Subcutaneous abdominal adipose tissue (tissue), 5 donors: ENCODE data around the gene SPHK2.
A peak's percentile ranks its signal among the peaks of the same experiment; 100 is the strongest.
"Not testable (repeated sequence)": the region's sequence is repeated elsewhere in the genome, so short reads cannot be mapped to it uniquely, and the experiment has no call there.

Source experiments
- H3K27ac ChIP-seq: one replicate; pipeline ENCODE4 v1.7.0; 2013; ENCODE audit warnings: low read depth, mild to moderate bottlenecking, inconsistent platforms, low read length, moderate library complexity
- H3K27me3 ChIP-seq, 5 donors: one replicate each; pipeline ENCODE4 v1.7.0; 2013; ENCODE audit warnings: low read length in 5 of 5, inconsistent platforms in 1 of 5; ENCODE audit not compliant: control insufficient read depth in 5 of 5, insufficient read depth in 4 of 5
- H3K36me3 ChIP-seq, 5 donors: one replicate each; pipeline ENCODE4 v1.7.0; 2013; ENCODE audit warnings: low read length in 5 of 5; ENCODE audit not compliant: control insufficient read depth in 5 of 5, insufficient read depth in 5 of 5
- H3K4me1 ChIP-seq, 5 donors: one replicate each; pipeline ENCODE4 v1.7.0; 2013; ENCODE audit warnings: low read length in 5 of 5, mild to moderate bottlenecking in 3 of 5, moderate library complexity in 1 of 5; ENCODE audit not compliant: control insufficient read depth in 5 of 5, insufficient read depth in 5 of 5
- H3K4me3 ChIP-seq, 5 donors: one replicate each; pipeline ENCODE4 v1.7.0; 2013; ENCODE audit warnings: low read length in 5 of 5, low read depth in 1 of 5
- H3K9ac ChIP-seq, 5 donors: one replicate each; pipeline ENCODE4 v1.7.0; 2013; ENCODE audit warnings: low read length in 5 of 5, mild to moderate bottlenecking in 4 of 5, moderate library complexity in 3 of 5
- H3K9me3 ChIP-seq, 5 donors: one replicate each; pipeline ENCODE4 v1.7.0; 2013; ENCODE audit warnings: low read length in 5 of 5; ENCODE audit not compliant: control insufficient read depth in 5 of 5
- donor health status: healthy.
- donor health status: healthy.
- donor health status: healthy.
- donor health status: healthy.
- donor health status: healthy.

Gene SPHK2

DNA sequence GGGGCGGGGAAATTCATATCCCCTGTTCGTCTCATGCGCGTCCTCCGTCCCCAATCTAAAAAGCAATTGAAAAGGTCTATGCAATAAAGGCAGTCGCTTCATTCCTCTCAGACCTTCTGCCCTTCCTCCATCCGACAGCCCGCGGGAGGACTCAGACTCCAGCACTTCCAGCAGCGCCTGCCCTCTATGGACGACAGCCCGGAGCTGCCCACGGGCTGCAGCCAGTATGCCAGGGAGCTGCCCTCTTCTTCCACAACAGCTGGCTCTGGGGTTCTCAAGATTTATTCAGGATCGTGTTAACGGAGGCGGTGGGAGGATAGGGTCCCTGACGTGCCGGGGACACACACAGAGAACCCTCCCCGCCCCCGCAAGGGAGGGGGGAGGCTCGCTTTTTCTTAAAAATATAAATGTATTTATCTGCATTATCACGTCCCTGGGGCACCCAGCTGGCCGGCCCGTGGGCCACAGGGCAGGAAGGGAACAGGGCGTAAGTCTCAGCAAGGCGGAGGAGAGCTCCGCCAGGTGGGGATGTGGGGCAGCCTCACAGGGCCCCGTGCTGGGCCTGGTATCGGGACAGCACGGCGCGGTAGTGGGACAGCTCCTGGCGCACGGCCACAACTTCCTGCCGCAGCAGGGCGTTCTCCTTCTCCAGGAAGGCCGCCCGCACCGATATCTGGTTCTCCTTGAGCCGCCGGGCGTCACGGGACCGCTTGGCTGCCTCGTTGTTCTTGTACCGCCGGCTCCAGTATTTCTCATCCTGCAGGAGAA lies 11.2 kb downstream of the SPHK2 start:
- Histone ChIP-seq H3K27ac (peak overlapping the region; percentile 41), H3K9me3 (no peaks in the 10 kb centered on the region), H3K36me3 (peaks cover 0 to 39% (median 13%) of the 10 kb centered on the region in 5 donors), H3K4me3 (no peak overlapping the region), H3K9ac (peak overlapping the region in 2 of 5 donors; percentile 41 to 46), H3K4me1 (peaks cover 7 to 65% (median 48%) of the 10 kb centered on the region in 5 donors), H3K27me3 (no peaks in the 10 kb centered on the region)

- Histone ChIP-seq H3K27me3 (no peaks in the 10 kb centered on the region), H3K36me3 (peaks cover 0 to 34% (median 13%) of the 10 kb centered on the region in 5 donors), H3K4me1 (peaks cover 7 to 67% (median 55%) of the 10 kb centered on the region in 5 donors), H3K9ac (peak overlapping the region in 1 of 5 donors; percentile 41), H3K9me3 (no peaks in the 10 kb centered on the region), H3K4me3 (no peak overlapping the region), H3K27ac (peak overlapping the region; percentile 41)
Measured at GRCh38 chr19:48631225-48631624, 11.9 kb downstream of the SPHK2 start.

GRCh38 chr19:48632286-48632685 lies 13.0 kb downstream of the SPHK2 start:
- Histone ChIP-seq H3K9ac (peak overlapping the region in 1 of 5 donors; percentile 37), H3K4me1 (peaks cover 7 to 76% (median 64%) of the 10 kb centered on the region in 5 donors), H3K27ac (peak overlapping the region; percentile 91), H3K36me3 (peaks cover 0 to 29% (median 13%) of the 10 kb centered on the region in 5 donors)
- H3K9me3 ChIP-seq, H3K27me3 ChIP-seq, H3K4me3 ChIP-seq: not testable (repeated sequence)

DNA sequence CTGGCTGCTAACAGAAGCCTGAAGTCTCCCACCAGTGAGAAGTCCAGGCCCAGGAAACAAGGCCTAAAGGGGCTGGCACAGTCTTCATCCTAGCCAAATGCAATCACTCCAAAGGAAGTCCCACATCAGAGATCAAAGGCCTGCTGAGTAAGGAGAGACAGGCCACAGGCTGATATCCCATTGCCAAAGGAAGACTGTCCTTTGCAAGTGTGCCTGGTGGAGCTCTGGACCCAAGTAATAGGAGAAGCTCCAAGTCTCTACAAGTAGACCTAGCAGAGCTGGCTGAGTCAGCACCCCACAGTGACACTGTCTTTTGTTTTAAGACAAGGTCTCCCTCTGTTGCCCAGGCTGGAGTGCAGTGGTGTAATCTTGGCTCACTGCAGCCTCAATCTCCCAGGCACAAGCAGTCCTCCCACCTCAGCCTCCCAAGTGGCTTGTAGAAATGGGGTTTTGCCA lies 13.4 kb downstream of the SPHK2 start:
- H3K4me1 ChIP-seq, result peaks cover 7 to 73% (median 65%) of the 10 kb centered on the region in 5 donors
- H3K36me3 ChIP-seq, result peaks cover 0 to 28% (median 13%) of the 10 kb centered on the region in 5 donors
- H3K4me3 ChIP-seq, result peak overlapping the region in 1 of 5 donors; percentile 12
- peak overlapping the region; percentile 91 for H3K27ac ChIP-seq
- no peaks in the 10 kb centered on the region for H3K9me3 ChIP-seq
- H3K9ac ChIP-seq, result peak overlapping the region in 1 of 5 donors; percentile 37
- no peaks in the 10 kb centered on the region for H3K27me3 ChIP-seq

- peak overlapping the region in 4 of 5 donors; percentile 12 to 70 (median 66) for H3K4me3 ChIP-seq
- H3K36me3 ChIP-seq, result peaks cover 0 to 28% (median 13%) of the 10 kb centered on the region in 5 donors
- H3K27ac ChIP-seq, result peak overlapping the region; percentile 91
- no peaks in the 10 kb centered on the region for H3K27me3 ChIP-seq
- peak overlapping the region in 4 of 5 donors; percentile 28 to 59 (median 50) for H3K9ac ChIP-seq
- no peaks in the 10 kb centered on the region for H3K9me3 ChIP-seq
- H3K4me1 ChIP-seq, result peaks cover 9 to 71% (median 68%) of the 10 kb centered on the region in 5 donors
Measured at GRCh38 chr19:48633148-48634035, 14.1 kb downstream of the SPHK2 start.

DNA sequence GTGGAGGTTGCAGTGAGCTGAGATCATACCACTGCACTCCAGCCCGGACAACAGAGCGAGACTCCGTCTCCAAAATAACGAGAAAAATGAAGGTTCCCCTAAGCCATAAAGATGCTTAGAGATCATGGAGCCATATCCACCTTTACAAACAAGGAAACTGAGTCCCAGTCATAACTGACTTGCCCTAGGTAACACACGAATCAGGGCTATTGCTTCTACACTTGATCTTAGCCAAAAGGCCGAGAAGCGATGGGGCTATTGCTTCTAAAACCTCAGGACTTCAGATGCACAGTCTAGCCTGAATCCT lies 14.7 kb downstream of the SPHK2 start:
- Histone ChIP-seq H3K27ac (peak overlapping the region; percentile 91), H3K4me3 (peak overlapping the region; percentile 7 to 70 (median 65)), H3K9ac (peak overlapping the region in 3 of 5 donors; percentile 21 to 59 (median 53)), H3K9me3 (no peaks in the 10 kb centered on the region), H3K4me1 (peaks cover 14 to 75% (median 71%) of the 10 kb centered on the region in 5 donors), H3K27me3 (no peaks in the 10 kb centered on the region), H3K36me3 (peaks cover 0 to 28% (median 13%) of the 10 kb centered on the region in 5 donors)

DNA sequence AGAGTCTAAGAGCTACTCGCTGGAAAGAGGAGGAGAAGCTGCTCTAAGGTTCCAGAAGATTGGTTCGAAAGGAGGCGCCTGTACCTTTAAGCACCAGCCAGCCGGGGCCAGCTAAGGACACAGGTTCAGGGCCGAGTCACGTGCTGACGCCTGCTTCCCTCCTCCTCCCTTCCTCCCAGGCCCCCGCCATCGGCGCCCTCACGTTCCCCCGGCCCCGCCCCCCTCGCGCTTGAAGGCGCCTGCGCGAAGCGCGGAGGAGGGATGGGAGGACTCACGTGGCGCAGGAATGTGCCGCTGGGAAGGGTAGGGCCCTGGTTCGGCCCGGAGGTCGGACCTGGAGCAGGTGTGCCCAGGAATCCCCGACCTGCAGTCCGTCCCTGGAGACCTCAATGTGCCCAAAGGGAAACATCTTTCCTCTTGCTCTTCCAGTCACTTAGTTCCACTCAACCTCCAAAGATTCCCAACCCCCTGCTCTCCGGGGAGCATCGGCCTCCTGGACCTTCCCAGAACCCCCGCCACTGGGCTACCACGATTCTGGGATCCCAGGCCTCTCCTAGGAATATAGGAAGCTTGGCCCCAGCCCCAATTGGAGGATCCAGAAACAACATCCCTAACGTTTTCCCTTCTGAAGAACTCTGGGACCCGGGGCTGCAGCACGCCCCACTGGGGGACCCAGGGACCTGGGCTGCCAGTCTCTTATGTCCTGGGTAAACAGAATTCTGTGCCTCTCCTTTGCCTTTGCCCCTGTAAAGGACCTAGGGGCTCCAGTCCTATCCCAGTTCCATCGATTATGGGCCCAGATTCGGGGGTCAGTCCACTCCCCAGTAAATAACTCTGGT lies 15.3 kb downstream of the SPHK2 start:
- peaks cover 0 to 23% (median 13%) of the 10 kb centered on the region in 5 donors for H3K36me3 ChIP-seq
- H3K9ac ChIP-seq, result peak overlapping the region; percentile 54 to 81 (median 70)
- H3K4me1 ChIP-seq, result peaks cover 16 to 78% (median 73%) of the 10 kb centered on the region in 5 donors

DNA sequence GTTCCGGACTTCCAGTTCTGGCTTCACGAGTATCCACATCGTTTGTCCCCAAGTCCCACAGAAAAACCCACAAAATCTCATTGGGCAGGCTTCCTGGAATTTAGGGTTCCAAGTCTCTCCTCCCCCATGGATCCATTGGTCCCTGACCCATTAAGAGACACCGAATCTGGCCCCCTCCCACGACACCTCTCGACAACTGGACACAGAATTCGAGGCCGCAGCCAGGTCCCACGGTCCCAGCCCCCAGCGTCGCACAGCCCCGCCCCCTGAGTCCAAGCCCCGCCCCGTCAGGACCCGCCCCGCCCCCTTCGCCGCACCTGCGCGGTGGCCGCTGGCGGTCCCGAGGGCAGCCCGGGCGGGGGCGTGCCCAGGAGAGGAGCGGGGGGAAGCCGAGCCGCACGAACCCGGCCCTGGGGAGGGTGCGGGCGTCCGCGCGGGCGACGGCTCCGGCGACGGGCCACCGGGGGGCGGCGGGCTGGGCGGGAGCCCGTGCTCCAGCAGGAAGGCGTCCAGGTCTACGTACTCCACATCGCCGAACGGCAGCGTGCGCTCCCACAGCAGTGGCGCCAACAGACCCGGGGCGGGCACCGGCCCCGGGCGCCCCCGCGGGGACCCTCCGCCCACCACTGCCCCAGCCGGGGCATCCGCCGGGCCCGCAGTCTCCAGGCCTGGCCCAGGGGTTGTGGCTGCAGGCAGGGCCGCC lies 16.1 kb downstream of the SPHK2 start:
- Histone ChIP-seq H3K36me3 (peaks cover 0 to 17% (median 13%) of the 10 kb centered on the region in 5 donors), H3K27me3 (no peaks in the 10 kb centered on the region), H3K9me3 (no peaks in the 10 kb centered on the region), H3K4me1 (peaks cover 16 to 71% (median 67%) of the 10 kb centered on the region in 5 donors), H3K9ac (peak overlapping the region; percentile 68 to 89 (median 79)), H3K4me3 (peak overlapping the region; percentile 83 to 94 (median 90)), H3K27ac (peak overlapping the region; percentile 91)

More for the DNA sequence above, 15.3 kb downstream of the SPHK2 start:
- H3K4me3 ChIP-seq, result peak overlapping the region; percentile 60 to 70 (median 65)
- H3K9me3 ChIP-seq, result no peaks in the 10 kb centered on the region
- H3K27ac ChIP-seq, result peak overlapping the region; percentile 91
- no peaks in the 10 kb centered on the region for H3K27me3 ChIP-seq
